ENCODE measurements around the gene CNTNAP2. TPM values are rescaled to one million over a fixed set of nuclear protein-coding genes. Genes with fewer than 3 reads are reported as not detected.

CNTNAP2 gene
- total RNA-seq, 4 donors from 2014 or later: 0.29 to 0.88 (median 0.33) TPM; not detected in 1

GRCh38 chr7:148031811-148032210 lies 1915.2 kb downstream of the CNTNAP2 start:
- 75 to 81% methylated on average over 8 of the region's 8 CpGs for WGBS, 2 donors
- Histone ChIP-seq H3K27me3 (no peaks in the 10 kb centered on the region), H3K9me3 (no peaks in the 10 kb centered on the region), H3K4me3 (replicated peaks in 1 of 3) (no peak overlapping the region), H3K4me1 (peaks cover 0 to 7% of the 10 kb centered on the region in 2 donors), H3K36me3 (no peaks in the 10 kb centered on the region), H3K27ac (no peak overlapping the region)
- TF ChIP-seq CTCF (IDR thresholded peaks at IDR 0.05): no peak
- TF ChIP-seq POLR2A (IDR thresholded peaks at IDR 0.05): no peak
- intact Hi-C loops (cut with DNase I): no loop called here
- DNase-seq: no peak

GRCh38 chr7:148035950-148036349 lies 1919.3 kb downstream of the CNTNAP2 start:
- no peaks in the 10 kb centered on the region for H3K36me3 ChIP-seq
- no peaks in the 10 kb centered on the region for H3K9me3 ChIP-seq
- intact Hi-C loops (cut with DNase I): no loop called here
- 79 to 93% methylated on average over 1 of the region's 1 CpG for WGBS, 2 donors
- no peak for TF ChIP-seq POLR2A (IDR thresholded peaks at IDR 0.05)
- TF ChIP-seq CTCF (IDR thresholded peaks at IDR 0.05): no peak
- H3K27me3 ChIP-seq: no peaks in the 10 kb centered on the region
- peaks cover 0 to 7% of the 10 kb centered on the region in 2 donors for H3K4me1 ChIP-seq
- no peak for DNase-seq
- H3K4me3 ChIP-seq (replicated peaks in 1 of 3): no peak overlapping the region
- H3K27ac ChIP-seq: no peak overlapping the region

- intact Hi-C loops (cut with DNase I): no loop called here
- 87 to 90% methylated on average over 2 of the region's 2 CpGs for WGBS, 2 donors
- Histone ChIP-seq H3K27ac (no peak overlapping the region), H3K27me3 (no peaks in the 10 kb centered on the region), H3K4me3 (replicated peaks in 1 of 3) (no peak overlapping the region), H3K36me3 (no peaks in the 10 kb centered on the region), H3K9me3 (no peaks in the 10 kb centered on the region), H3K4me1 (peaks cover 3 to 7% of the 10 kb centered on the region in 2 donors)
- no peak for DNase-seq
- TF ChIP-seq CTCF (IDR thresholded peaks at IDR 0.05): no peak
- TF ChIP-seq POLR2A (IDR thresholded peaks at IDR 0.05): no peak
These were observed 1920.4 kb downstream of the CNTNAP2 start for GRCh38 chr7:148037044-148037443.

- Histone ChIP-seq H3K27ac (no peak overlapping the region), H3K36me3 (no peaks in the 10 kb centered on the region), H3K4me1 (peaks cover 0 to 6% of the 10 kb centered on the region in 2 donors), H3K9me3 (no peaks in the 10 kb centered on the region), H3K4me3 (replicated peaks in 1 of 3) (no peak overlapping the region), H3K27me3 (no peaks in the 10 kb centered on the region)
- 87 to 95% methylated on average over 3 of the region's 3 CpGs for WGBS, 2 donors
- intact Hi-C loops (cut with DNase I): no loop called here
- TF ChIP-seq POLR2A (IDR thresholded peaks at IDR 0.05) (no peak), CTCF (IDR thresholded peaks at IDR 0.05) (no peak)
- no peak for DNase-seq
These were observed 1924.6 kb downstream of the CNTNAP2 start for GRCh38 chr7:148041156-148041555.

- intact Hi-C loops (cut with DNase I): no loop called here
- no peak for DNase-seq
- Histone ChIP-seq H3K9me3 (no peaks in the 10 kb centered on the region), H3K27me3 (no peaks in the 10 kb centered on the region), H3K36me3 (no peaks in the 10 kb centered on the region), H3K4me3 (replicated peaks in 1 of 3) (no peak overlapping the region), H3K4me1 (peaks cover 0 to 6% of the 10 kb centered on the region in 2 donors), H3K27ac (no peak overlapping the region)
- 92% methylated on average over 3 of the region's 3 CpGs for WGBS, 2 donors
- no peak for TF ChIP-seq CTCF (IDR thresholded peaks at IDR 0.05)
- no peak for TF ChIP-seq POLR2A (IDR thresholded peaks at IDR 0.05)
These were observed 1926.5 kb downstream of the CNTNAP2 start for GRCh38 chr7:148042935-148043631.
